Right forelimb (tissue), 1 donor: Measurements from ENCODE around the gene SPTB.
A peak's percentile ranks its signal among the peaks of the same experiment; 100 is the strongest.

ENCODE experiments used
- DNase-seq: peaks from one replicate; pipeline ENCODE4 v3.0.0-alpha.2; 2018

The SPTB gene

DNA sequence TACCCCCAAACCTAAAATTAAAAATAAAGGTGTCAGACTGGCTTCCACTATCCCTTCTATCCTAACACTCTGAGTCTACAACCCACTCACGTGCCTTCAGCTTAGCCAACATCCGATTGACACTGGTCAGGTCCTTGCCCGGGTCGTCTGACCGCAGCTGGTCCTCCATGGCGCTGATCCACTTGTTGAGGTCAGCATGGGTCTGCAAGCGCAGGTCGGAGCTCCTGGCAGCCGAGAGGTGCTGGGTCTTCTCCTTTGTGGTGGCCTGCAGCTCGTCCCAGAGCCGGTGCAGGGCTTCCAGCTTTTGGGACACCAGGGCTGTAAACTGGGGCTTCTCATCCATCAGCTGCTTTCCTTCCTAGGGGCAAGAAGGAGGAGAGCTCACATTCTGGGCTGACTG lies 97.5 kb downstream of the SPTB start:
- no peak for DNase-seq

DNA sequence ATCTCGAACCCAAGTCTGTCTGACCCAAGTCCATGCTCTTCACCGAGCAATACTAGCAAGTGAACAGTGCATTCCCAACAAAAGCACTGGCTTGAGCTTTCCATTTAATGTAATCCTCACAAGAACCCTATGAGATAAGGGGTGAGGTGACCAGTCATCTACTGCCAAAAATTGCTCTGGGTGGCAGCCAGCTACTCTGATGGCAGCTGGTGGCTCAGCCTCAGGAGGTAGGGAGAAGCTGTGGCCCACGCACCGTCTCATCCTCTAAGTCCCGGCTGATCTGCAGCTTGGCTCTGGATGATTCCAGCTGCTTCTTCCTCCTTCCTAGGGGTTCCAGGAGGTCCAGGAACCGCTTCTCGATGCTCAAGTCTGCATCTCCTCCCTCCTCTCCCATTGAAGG lies 100.2 kb downstream of the SPTB start:
- DNase-seq = no peak

DNA sequence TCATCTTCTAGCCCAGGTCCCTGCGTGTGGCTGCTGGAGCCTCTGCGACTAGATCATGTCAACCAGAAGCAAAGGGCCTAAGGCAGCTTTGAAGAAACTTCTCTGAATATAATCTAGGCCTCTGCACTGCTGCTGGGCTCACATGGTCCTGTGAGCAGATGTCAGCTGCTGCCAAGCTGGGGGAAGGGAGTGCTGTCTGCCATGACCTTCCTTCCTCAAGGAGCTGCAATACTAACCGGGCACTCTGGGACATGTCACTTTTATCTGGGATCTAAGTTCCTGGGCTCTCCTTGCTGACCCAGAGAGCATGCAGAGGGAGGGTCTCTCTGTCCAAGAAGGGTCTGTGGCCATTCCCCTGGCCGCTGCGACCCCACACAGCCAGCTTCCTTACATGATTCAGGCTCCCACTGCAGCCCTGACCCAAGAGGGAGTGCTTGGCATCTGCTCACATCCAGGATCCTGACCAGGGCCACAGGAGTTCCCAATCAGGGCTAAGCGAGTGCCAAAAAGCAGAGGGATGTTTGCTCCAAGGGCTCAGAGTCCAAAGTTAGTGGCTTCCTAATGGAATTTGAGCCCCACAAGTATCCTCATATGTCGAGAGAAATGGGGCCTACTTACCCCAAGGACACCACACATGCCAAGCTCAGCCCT lies 101.5 kb downstream of the SPTB start:
- DNase-seq = no peak

DNA sequence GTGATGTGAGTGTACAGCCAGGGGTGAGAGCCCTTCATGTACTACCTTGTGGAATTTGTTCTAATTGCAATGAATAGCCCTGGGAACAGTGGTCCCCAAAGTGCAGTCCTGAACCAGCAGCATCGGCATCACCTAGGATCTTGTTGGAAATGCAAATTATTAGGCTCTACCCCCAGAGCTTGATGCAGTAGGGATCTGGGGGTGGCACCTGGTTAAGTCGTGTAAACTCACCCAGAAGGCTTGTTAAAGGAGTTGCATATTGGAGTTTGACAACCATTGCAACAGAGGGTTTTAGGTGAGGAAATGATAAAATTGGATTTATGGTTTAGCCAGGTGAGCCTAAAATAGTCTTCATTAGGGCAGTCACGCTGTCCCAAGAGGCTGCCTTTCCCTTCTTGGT lies 102.2 kb downstream of the SPTB start:
- DNase-seq = no peak

DNA sequence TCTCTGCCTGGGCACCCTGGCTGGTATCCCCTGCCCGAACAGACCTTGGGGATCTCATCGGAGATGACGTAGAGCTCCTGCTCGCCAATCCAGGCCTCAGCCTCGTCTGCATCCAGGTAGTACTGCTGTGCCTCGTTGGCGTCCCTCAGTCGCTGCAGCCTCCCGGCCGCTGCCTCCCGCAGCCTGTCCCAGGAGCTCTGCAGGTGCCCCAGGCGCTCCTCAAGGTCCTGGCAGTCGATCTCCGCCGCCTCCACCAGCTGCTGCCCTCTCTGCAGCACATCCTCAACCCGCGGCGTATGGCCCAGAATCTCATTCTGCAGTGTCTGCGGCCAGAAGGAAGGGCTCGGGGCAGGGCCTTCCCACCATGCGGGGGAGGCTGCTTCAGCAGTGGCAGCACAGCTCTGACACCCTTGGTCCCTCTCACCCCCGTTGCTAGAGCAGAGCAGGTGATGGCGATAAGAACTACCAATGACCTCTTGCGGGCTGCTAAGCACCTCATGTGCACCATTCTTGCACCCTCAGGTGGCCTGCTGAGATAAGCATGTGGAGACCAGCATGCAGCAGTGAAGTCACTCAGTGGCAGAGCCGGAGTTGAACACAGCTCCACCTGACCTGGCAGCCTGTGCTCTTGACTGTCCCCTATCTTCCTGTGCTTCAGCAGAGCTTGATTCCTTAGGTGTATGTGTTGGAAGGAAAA lies 104.5 kb downstream of the SPTB start:
- no peak for DNase-seq

DNA sequence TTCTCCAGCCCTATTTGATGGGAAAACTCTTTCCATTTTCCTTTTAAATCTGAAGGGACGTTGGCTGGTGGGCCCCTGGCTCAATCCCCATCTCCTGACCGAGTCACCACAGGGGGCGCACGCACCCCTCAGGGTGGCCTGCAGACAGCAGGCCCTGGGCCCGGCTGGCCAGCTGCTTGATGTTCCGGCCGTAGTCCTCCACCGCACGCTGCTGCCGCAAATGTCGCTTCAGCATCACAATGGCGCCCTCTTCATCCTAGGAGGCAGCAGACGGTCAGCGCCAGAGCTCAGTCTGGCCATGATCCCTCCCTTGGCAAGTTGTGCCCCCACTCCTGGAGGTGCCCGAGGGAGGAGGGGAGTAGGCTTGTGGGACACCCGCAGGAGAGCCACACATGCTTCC lies 105.4 kb downstream of the SPTB start:
- DNase-seq = no peak

DNA sequence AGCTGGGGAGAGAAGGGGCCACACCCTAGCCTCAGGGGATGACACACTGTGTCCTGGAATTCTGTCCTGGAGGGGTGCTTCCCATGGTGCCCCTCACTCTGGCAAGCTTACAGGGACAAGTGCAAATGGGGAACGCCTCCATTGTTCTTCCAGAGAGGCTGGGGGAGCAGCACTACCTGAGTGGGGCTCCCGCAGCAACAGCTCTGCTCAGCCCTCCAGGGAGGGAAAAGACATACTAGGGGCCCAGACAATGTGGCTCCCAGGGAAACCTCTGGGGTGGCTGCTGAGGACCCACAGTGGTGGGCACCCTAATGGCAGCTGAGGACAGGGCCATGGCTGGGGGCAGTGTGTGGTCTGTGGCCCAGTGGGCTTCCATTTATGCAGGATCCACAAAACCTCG lies 106.1 kb downstream of the SPTB start:
- no peak for DNase-seq

DNA sequence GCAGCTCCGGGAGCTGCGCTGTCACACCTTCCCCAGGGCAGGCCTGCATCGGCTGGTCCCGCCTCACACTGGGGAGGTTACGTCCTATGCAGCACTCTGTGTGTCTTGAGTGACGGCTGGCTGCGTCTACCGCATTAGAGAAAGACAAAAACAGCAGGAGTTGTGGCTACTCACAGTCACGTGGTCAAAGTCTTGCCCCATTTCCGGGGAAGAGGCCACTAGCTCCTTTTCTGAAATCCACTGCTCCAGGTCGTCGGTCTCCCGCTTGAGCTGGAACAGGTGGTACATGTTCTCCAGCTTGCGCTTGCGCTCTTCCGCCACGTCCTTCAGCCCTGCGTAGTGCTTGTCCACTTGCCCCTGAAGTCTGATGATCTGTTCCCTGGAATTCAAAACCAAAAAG lies 106.7 kb downstream of the SPTB start:
- DNase-seq = no peak

DNA sequence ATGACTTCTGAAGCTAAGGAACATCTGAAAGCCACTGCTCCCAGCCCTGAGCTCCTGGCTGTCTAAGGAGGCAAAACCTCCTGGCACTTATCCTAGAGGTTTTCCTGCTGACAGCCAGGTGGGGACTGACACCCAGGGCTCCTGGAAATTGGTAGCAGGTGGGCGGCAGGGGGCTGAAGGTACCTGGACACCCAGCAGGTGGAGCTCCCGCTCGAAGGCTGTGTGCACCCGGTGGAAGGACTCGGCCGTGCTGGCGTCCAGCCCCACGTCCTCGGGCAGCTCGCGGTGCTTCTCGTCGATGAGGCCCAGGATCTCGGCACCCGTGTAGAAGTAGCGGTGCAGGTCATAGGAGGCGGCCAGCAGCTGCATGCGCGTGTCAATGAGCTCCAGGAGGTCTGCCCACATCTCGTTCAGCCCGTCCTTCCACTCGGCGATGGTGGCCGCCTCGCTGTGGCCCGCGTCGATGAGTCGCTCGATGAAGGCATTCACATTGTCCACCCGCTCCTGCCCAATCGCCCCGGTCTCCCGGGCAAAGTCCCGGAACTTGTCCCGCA lies 107.2 kb downstream of the SPTB start:
- DNase-seq = no peak

DNA sequence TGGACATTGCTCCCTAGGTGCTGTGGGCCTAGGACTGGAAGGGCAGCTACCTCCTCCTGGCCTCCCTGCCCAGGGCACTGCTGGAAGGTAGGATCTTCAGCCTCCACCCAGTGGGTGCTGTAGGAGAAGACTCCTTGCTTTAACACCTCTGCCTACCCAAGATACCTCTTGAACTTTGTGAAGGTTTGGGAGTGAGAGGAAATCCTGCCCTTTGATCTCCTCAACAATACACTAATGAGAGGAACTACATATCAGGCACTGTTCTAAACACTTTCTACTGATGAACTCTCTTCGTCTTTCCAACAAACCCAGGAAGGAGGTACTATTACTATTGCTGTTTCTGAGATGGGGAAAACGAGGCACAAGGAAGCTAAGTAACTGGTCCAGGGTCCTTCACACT lies 108.5 kb downstream of the SPTB start:
- no peak for DNase-seq

DNA sequence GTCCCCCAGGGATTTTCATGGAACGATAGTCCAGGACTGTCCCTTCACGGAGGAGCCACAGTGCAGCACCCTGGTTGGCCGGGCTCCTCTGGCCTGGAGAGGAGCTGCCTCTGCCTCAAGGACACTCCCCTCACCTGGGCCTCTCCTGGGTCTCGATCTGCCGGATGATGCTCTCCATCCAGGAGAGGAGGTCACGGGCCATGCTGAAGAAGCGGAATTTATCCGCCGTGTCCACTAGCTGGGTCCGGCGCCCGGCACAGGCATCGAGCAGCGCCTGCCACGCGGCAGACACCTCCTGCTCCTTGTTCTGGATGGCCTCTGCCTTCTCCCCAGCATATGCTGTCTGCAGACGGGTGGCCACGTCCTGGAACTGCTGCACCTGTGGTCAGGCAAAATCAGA lies 109.0 kb downstream of the SPTB start:
- no peak for DNase-seq

DNA sequence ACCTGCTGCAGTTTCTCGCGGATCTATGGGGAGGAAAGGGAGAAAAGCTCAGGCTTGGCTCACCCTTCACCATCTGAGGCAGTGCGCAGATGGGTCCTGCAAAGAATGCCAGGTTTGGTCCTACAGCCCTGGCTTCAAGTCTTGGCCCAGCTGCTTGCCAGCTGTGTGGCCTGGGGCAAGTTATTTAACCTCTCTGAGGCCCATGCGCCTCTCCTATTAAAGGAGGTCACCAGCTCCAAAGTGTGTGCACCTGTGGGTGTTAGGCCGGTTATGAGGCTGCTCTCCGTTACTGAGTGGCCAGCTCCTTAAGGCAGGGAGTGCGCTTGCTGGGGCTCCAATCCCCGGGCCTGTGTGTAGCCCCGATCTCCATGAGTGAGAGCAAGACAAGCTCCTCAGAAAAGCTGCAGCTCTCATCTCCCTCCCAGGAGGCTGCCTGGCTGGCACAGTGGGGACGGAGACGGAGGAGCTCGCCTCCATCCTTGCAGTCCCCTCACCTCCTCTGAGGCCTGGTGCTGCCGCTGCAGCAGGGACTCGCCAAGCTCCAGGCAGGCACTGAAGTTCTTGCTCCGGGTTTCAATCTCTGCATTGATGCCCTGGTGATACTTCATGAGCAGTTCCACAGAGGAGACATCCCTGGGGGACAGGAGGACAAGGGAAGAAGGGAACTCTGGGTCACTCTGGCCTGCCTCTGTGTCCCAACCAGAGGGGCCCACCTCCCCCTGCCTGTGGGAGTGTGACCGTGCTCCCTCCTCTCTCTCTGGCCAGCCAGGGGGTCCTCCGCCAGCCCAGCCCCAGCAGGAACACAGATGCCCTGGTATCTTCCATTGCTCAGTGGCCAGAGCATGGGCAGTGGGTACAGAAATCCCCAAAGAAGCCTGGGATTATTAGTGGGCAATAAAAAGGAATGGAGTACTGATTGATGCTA lies 110.3 kb downstream of the SPTB start:
- DNase-seq = no peak

DNA sequence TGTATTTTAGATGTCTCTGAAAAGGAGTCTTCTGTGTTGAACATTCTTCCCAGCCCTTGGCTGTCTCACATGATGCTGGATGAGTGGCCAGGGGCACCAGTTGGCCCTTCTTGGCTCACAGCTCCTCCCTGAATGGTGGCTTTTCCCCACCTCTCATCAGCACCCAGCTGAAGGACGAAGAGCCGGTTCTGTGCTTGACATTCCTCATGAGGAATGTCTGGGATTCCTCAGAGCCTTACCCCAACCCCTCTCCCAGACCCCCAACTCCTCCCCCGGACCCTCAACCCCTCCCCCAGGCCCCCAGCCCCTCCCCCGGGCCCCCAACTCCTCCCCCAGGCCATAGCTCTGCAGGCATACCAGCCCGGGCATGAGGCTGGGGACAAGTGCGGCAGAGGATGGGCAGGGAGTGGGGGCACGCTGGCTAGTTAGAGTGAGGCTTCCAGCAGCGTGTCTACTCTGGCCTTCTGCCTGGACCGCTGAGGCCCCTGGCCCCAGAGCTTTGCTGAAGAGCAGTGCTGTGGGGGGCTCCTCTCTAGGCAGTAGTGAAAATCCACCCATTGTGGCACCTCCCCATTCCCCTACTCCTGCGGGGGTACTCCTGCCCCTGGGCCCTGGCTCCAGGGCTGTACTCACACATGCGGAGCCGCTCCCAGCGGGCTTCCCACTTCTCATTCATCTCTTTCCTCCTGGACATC lies 111.2 kb downstream of the SPTB start:
- DNase-seq = no peak

DNA sequence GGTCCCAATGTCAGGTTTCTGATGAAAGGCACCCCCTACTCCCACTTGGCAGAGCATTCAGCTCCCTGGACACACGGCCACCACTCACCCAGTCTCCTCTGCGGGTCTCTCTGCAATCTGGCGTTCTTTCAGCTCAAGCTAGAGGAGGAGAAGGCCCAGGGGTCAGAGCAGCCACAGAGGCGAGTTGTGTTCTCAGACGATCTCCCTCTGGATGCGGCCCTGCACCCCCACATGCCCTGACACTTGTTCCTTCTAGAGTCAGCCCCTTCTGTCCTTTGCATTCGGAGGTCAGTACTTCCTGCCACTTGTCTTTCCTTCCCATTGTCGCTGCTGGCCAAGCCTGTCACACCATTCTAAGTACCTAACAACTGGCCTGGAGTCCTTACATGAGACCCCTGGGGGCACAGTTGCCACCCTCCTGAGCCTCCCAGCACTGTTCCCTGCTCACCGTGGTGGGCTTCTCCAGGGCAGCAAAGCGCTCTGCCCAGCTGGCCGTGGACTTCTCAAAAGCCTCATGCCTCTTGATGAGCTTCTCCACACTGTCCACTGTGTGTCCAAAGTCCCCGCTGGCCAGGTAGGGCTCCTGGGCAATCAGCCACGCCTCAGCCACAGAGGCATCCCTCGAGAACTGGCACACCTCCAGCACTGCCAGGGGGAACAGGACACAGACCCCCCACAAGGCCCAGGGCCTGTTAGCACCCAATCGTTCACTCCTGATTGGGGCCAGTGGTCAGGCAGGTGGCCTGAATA lies 112.3 kb downstream of the SPTB start:
- no peak for DNase-seq

DNA sequence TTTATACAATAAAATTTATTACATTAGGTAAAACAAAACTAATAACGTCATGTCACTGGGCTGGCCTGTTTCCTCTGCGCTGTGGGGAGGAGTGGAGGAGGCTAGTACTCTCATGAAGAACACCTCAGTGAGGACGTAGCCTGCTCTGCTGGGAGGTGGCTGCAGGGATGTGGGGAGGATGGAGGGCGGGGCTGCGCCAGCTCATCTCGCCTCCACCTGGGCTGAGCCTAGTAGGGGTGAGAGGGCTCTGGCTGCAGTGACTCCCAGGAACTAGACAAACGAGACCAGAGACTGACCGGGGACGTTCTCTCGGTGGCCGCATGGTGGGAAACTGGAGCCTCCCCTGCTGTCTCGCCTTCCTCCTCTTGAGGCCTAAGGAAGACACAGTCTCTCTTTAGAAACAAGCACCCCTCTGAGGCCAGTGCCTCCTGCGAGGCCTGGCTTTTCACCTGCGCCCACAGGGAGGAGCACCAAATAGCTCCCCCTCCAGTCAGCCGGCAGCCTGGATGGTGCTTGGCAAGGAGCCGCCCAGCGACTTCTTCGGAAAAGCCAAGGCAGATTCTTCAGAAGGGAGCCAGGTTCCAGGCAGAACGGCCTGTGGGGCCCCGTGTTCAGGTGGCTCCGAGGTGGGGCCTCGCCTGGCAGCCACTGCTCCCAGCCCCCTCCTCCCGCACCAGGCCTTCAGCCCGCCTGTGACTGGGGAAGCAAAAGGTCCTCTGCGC lies 113.1 kb downstream of the SPTB start:
- no peak for DNase-seq

DNA sequence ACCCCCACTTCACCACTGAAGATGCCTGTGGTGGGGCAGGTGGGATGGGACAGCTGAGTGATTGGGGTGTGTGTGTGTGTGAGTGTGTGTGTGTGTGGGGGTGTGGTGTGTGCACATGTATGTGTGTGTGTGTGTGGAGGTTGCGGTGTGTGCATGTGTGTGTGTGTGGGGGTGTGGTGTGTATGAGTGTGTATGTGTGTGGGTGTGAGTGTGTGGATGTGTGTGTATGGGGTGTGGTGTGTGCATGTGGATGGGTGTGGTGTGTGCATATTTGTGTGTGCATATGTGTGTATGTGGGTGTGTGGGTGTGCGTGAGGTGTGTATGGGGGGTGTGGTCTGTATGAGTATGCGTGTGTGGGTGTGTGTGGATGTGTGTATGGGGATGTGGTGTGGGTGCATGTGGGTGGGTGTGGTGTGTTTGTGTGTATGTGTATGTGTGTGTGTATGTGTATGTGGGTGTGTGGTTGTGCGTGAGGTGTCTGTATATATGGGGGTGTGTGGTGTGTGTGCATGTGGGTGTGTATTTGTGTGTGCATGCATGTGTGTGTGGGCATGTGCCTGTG lies 113.9 kb downstream of the SPTB start:
- no peak for DNase-seq

DNA sequence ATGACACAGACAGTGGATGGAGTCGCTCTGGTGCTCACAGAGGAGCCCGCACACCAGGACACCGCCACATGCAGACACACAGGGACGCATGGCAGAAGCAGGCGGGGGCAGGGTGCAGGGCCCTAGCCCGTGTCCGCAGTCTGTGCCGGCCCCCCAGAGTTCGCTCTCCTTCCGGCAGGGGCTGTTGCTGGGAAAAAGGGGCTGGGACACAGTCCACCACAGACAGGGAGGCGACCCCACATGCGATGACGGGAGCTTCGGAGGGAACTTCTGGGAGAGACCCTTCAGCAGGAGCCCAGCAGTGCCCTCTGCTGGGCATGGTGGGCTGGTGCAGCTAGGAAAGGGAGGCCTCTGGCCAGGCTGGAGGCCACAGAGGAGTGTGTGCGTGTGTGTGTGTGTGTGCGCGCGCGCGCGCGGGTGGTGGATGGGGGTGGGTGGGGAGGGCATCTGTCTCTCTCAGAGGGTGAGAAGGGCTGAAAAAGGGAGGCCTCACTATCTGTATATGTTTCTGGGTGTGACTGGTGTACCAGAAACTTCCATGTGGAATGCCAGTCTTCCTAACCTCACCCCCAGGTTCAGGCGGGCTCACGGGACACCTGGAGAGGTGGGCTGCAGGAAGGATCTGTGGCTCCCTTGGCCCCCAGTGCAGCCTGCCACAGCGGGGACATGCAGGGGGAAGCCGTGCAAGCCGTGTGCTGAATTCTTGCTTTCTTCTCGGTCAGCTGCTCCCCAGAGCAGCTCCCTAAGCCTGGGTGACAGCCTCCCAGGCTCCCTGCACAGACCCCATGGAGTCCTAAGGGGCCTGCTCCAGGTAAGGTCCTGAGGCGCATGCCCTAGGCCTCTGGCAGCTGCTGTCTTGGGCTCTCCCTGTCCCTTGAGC lies 114.8 kb downstream of the SPTB start:
- DNase-seq = peak; percentile 88

DNA sequence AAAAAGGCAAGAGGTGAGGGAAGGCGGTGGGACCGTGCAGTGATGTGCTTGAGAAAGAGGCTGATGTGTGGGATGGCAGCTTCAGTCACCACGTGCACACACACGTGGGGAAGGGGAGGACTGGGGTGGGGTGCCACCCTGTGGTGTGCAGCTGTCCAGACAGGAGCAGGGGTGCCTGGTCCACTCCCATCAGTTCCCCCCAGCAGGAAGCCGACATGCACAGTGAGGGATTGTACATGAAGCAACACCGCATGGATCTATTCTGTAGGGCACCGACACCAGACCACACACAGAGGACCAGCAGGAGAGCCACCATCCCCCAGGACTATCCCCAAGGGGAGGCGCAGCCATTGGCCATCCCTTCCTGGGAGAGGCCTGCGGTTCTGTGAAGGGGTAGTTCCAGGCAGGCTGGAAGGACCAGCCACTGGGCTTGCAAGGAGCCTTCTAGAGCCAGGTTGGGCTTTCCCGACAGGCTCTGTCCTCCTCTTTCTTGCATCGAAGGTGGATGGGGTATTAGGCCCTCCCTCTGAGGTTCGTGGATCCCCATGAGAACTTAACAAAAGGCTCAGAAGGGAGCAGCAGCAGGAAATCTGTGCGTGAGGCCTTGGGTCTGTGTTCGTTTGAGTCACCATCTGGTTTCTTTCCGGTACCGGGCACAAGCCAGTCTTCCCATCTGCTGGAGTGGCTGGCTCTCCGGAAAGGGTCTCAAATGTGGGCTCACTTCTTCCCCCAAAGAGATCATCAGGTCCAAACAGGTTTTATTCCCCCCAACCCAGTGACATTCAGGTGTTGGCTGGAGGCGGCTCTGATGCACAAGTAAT lies 115.7 kb downstream of the SPTB start:
- DNase-seq = no peak
